ENCODE measurements around the gene ANKRD44. TPM values are rescaled to one million over a fixed set of nuclear protein-coding genes. Genes with fewer than 3 reads are reported as not detected.
A peak's percentile ranks its signal among the peaks of the same experiment; 100 is the strongest.

Gene ANKRD44
- total RNA-seq, 1 donor from 2014 or later, result 35.4 TPM

- DNase-seq, result no peak
Measured at GRCh38 chr2:197236816-197237215, 73.8 kb downstream of the ANKRD44 start.

GRCh38 chr2:197236159-197236558, 74.4 kb downstream of the ANKRD44 start:
- DNase-seq, result no peak

- no peak for DNase-seq
Measured at GRCh38 chr2:197235711-197236110, 74.9 kb downstream of the ANKRD44 start.

GRCh38 chr2:197234671-197235191, 75.8 kb downstream of the ANKRD44 start:
- no peak for DNase-seq

GRCh38 chr2:197233473-197233872, 77.1 kb downstream of the ANKRD44 start:
- DNase-seq, result no peak

GRCh38 chr2:197232010-197232409, 78.6 kb downstream of the ANKRD44 start:
- no peak for DNase-seq

GRCh38 chr2:197229509-197230443, 80.8 kb downstream of the ANKRD44 start:
- DNase-seq, result peak; percentile 74

GRCh38 chr2:197223451-197223850, 87.1 kb downstream of the ANKRD44 start:
- no peak for DNase-seq

- no peak for DNase-seq
Measured at GRCh38 chr2:197219636-197220035, 90.9 kb downstream of the ANKRD44 start.

GRCh38 chr2:197217541-197217940, 93.0 kb downstream of the ANKRD44 start:
- DNase-seq, result peak; percentile 59

- DNase-seq, result no peak
Measured at GRCh38 chr2:197216361-197216979, 94.1 kb downstream of the ANKRD44 start.

- no peak for DNase-seq
Measured at GRCh38 chr2:197215748-197216360, 94.7 kb downstream of the ANKRD44 start.

- DNase-seq, result no peak
Measured at GRCh38 chr2:197212344-197213262, 98.0 kb downstream of the ANKRD44 start.

- DNase-seq, result no peak
Measured at GRCh38 chr2:197211881-197212342, 98.7 kb downstream of the ANKRD44 start.

GRCh38 chr2:197210430-197210829, 100.2 kb downstream of the ANKRD44 start:
- peak; percentile 71 for DNase-seq

- DNase-seq, result no peak
Measured at GRCh38 chr2:197209742-197210408, 100.7 kb downstream of the ANKRD44 start.

GRCh38 chr2:197209246-197209645, 101.3 kb downstream of the ANKRD44 start:
- DNase-seq, result no peak

GRCh38 chr2:197208841-197209240, 101.7 kb downstream of the ANKRD44 start:
- no peak for DNase-seq

- no peak for DNase-seq
Measured at GRCh38 chr2:197208024-197208423, 102.6 kb downstream of the ANKRD44 start.

- DNase-seq, result no peak
Measured at GRCh38 chr2:197207598-197207997, 103.0 kb downstream of the ANKRD44 start.

- no peak for DNase-seq
Measured at GRCh38 chr2:197207106-197207505, 103.5 kb downstream of the ANKRD44 start.
